NT2/D1 (cell line): Measurements from ENCODE around the gene MACROD1.

Experiments used
- YY1 ChIP-seq: IDR thresholded peaks from 2 replicates; pipeline ENCODE4 v1.6.1; 2011; ENCODE audit not compliant: insufficient read length, insufficient read depth
- ZNF274 ChIP-seq: IDR thresholded peaks from 2 replicates; pipeline ENCODE4 v1.6.1; 2011; ENCODE audit warnings: mild to moderate bottlenecking, low read depth, low read length

DNA sequence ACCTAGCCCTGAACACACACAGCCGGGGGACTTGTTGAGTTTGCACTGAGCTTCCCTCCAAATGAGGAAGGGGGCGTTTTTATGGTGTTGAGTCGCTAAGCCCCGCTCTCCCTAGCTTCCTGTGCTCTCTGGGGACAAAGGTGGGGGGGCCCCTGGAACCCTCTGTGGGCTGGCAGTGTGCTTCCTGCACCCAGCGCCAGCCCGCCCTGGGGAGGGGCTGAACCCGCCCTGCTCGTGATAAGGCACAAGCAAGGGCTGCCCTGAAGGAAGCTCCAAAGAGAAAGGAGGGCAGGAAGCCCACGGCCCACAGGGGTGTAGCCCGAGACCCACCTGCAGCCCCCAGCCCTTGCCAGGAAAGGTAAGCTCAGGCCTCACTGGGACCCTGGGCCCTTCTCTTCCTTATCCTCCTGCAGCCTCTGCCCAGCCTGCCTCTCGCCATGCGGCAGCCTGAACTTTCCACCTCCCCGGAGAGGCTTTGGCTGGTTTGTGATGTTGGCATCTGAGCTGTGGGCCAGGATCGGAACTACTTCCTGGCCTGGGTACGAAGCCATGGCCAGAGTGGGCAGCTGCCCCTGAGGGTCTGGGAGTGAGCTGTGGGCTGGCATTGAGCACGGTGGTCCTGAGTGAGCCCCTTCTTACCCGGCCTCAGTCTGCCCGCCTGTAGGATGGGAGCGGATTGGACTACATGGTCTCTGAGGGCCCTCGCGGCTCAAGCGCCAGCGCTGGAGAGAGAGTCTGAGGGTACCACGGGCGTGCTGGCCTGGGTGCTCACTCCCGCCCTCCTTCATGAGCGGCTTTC lies 40.7 kb upstream of the MACROD1 start, which contains the start of gene FERMT3:
- TF ChIP-seq YY1 (no peak), ZNF274 (no peak)
